ENCODE measurements around the gene PDXP. TPM values are rescaled to one million over a fixed set of nuclear protein-coding genes. Genes with fewer than 3 reads are reported as not detected.
"Not testable (repeated sequence)": the region's sequence is repeated elsewhere in the genome, so short reads cannot be mapped to it uniquely, and the experiment has no call there.

The PDXP gene
- total RNA-seq, 1 donor from 2014 or later: 8.5 TPM

GRCh38 chr22:37643225-37643847, 15.2 kb upstream of the PDXP start:
- DNase-seq (ENCODE audit: low spot score): peak; percentile 95

GRCh38 chr22:37647317-37647716, 11.2 kb upstream of the PDXP start:
- no peak for DNase-seq (ENCODE audit: low spot score)

- no peak for DNase-seq (ENCODE audit: low spot score)
These were observed 10.6 kb upstream of the PDXP start for GRCh38 chr22:37647928-37648327.

DNA sequence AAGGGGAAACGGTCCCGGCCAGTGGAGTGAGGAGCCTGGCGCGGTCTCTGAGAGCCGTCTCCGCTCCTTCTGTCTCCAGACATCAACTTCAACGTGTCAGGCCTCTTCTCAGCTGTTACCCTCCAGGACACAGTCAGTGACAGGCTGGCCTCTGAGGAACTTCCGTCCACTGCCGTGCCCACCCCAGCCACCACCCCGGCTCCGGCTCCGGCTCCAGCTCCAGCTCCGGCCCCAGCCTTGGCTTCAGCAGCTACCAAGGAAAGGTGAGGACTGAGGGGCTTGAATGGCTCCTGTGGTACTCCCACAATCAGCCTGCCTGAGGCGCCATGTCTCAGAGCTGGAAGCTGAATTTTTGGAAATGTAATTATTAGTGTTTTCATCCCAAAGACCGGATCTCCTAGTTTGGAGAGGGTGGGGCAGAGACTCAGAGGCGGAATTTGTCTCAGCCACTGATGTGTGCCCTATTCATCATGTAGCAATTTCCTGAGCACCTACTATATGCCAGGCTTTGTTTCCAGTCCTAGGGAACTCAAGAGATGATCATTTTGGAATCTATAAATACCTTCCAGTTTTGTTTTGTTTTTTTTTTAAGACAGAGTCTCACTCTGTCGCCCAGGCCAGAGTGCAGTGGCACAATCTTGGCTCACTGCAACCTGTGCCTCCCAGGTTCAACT, 7.9 kb upstream of the PDXP start:
- no peak for DNase-seq (ENCODE audit: low spot score)

- DNase-seq (ENCODE audit: low spot score): no peak
These were observed 3.8 kb upstream of the PDXP start for GRCh38 chr22:37654563-37655251.

DNA sequence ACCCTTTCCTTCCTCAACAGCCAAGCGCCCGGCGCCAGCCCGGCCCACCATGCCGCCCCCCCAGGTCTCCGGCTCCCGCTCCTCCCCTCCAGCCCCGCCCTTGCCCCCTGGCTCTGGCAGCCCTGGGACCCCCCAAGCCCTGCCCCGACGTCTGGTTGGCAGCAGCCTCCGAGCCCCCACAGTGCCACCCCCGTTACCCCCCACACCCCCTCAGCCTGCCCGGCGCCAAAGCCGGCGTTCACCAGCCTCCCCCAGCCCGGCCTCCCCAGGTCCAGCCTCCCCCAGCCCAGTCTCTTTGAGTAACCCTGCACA, 3.3 kb upstream of the PDXP start:
- no peak for DNase-seq (ENCODE audit: low spot score)

GRCh38 chr22:37656583-37656982, 1.9 kb upstream of the PDXP start:
- not testable (repeated sequence) for DNase-seq (ENCODE audit: low spot score)

- no peak for DNase-seq (ENCODE audit: low spot score)
These were observed 862 bp upstream of the PDXP start for GRCh38 chr22:37657590-37658132.

GRCh38 chr22:37659066-37659896, 758 bp downstream of the PDXP start:
- DNase-seq (ENCODE audit: low spot score): no peak

- DNase-seq (ENCODE audit: low spot score): no peak
These were observed 1.6 kb downstream of the PDXP start for GRCh38 chr22:37659897-37660708.

GRCh38 chr22:37660709-37661045, 2.2 kb downstream of the PDXP start:
- no peak for DNase-seq (ENCODE audit: low spot score)

- no peak for DNase-seq (ENCODE audit: low spot score)
These were observed 2.8 kb downstream of the PDXP start for GRCh38 chr22:37661160-37661924.

GRCh38 chr22:37662039-37662438, 3.5 kb downstream of the PDXP start:
- DNase-seq (ENCODE audit: low spot score): no peak

DNA sequence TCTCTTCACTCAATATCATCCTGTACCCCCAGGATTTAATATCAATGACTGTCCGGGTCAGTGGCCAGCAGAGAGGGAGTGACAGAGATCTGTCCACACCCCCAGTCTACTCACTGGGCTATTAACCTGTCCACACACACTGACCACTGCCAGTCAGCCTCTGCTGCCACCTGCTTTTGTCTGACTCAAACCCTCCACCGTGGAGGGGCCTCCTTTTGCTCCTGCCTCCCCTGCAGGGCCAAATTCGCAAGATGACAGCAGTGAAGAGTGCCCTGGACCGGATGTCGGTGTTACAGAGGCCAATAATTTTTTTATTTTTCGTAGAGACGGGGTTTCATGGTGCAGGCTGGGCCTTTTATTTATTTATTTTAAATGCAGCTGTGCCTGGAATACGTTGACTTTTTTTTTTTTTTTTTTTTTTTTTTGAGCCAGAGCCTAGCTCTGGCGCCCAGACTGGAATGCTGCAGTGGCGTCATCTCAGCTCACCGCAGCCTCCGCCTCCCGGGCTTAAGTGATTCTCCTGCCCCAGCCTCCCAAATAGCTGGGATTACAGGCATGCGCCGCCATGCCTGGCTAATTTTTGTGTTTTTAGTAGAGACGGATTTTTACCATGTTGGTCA, 5.1 kb downstream of the PDXP start:
- no peak for DNase-seq (ENCODE audit: low spot score)

DNA sequence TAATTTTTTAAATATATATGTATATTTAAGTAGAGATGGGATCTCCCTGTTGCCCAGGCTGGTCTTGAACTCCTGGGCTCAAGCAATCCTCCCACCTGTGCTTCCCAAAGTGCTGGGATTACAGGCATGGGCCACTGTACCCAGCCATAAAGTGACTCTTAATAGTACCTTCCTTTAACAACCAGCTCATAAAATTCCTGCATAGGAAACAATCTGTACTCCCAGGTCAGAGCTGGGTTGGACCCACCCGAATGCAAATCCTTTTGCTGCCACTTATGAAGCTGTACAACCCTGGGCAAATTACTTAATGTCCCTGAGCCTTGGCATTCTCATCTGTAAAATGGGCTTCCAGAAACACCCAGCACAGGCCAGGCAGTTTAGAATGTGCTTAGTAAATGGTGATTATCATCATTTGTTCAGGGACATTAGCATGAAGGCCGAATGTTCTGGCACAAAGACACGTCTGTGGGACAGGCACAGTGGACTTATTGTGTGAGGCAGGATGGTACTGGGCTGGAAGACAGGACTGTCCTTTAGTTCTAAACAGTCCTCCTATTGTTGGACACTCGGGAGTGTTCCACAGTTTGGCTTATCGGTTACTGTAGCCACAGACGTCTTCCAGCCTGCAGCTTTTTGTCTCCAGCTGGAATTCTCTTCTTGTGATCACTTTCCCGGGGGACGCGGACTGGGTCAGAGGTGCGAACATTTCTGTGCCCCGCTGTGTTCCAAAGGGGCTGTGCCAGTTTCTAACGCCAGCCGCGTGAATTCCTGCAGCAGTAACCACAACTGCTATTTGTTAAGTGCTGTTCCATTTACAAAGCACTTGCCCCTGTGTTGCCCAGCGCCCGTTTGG, 6.0 kb downstream of the PDXP start:
- no peak for DNase-seq (ENCODE audit: low spot score)

GRCh38 chr22:37665487-37665886, 7.0 kb downstream of the PDXP start:
- DNase-seq (ENCODE audit: low spot score): no peak

- DNase-seq (ENCODE audit: low spot score): no peak
These were observed 11.1 kb downstream of the PDXP start for GRCh38 chr22:37669586-37669985.

DNA sequence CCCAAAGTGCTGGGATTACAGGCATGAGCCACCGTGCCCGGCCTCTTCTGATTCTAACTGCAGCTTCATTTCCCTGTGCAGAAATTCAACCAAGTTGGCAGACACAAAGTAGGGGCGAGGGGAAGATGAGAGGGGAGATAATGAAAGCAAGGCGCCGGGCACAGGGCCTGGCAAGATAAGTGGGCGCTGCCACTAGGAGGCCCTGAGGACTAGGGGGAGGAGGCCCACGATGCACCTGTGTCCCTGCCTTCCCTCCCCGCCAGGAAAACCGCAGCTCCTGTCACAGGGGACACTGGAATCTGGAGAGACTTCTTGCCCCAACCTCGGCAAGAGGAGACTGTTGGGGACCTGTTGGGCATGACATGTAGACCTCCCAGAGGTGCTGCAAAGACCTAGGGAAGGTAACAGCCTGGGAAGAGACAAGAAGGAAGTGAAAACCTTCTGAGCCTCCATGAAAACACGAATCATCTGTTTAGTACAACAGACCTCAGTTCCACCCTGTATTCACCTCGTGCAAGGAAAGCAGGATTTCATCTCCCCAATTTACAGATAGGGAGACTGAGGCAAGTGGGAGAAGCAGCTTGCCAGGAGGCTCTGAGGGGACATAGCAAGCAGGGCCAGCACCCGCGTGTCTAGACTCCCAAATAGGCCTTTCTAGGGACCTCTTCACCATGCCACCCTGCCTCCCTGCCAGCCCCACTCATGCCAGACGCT, 13.8 kb downstream of the PDXP start:
- DNase-seq (ENCODE audit: low spot score): no peak

Measured in mesenteric fat pad (tissue), 1 donor.